OCI-M2 (cell line): ENCODE results near the gene ZMIZ1.

Source experiments
- DNase-seq: peaks from one replicate; lab custom pipeline; 2025; ENCODE audit not compliant: unreplicated experiment; lab: John Stamatoyannopoulos, UW

Gene ZMIZ1

DNA sequence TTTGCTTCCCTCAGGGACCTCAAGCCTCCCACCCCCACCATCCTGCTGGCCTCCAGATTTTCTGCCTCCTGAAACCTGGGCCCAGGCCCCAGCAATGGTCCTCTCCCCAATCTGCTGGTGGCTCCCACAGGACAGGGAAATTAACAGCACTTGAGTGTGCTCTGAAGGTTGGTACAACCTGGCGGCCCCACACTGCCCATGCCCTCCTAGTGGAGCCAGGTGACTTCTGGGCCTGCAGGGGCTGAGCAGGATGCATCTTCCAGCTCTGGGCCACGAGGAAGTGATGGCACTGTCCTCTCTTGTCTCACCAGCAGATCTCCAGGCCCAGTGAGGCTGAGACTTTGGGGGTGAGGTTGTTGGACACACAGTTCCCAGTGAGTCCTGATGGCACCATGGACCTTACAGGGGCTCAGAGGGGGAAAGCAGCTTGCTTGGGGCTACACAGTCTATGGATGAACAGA, 3.6 kb upstream of the ZMIZ1 start:
- no peak for DNase-seq

- no peak for DNase-seq
These were observed 2.9 kb upstream of the ZMIZ1 start for GRCh38 chr10:79065853-79066252.

DNA sequence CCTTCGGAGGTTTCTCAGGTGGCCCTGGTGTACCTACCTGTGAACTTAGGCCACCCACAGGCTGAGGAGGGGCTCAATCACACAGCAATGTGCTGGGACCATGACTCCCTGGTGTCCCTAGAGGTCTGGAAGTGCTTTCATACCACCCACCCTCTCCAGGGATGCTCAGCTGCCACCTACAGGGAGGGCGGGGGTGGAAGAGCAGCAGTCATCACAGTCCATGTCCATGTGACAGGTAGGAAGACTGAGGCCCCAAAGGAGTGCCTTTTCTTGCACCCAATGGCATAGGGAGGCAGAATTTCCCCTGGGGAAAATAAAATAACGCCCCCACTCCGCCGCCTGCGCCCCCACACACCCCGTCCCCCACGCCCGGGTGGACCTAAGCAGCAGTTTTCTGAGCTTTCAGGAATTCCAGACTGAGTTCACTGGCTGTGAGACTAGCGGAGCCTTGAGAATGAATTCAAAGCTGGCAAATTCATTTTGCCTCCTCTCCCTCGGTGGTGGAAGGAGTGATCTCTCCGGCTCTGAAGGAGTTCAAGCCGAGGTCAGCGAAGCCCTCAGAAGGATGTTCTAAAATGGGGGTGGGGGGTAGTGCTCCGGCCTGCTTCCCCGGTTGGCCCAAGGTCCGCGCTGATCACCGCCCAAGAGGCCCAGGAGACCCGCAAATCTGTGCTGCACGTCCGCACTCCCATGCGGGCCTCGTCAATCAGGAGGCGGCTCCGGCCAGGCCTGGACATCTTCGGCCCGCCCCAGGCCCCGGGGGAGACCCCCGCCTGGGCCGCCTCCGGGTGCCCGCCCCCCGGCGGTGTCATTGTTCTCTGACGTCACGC, 2.1 kb upstream of the ZMIZ1 start:
- no peak for DNase-seq

GRCh38 chr10:79067241-79068202, 1.2 kb upstream of the ZMIZ1 start:
- DNase-seq, result no peak

DNA sequence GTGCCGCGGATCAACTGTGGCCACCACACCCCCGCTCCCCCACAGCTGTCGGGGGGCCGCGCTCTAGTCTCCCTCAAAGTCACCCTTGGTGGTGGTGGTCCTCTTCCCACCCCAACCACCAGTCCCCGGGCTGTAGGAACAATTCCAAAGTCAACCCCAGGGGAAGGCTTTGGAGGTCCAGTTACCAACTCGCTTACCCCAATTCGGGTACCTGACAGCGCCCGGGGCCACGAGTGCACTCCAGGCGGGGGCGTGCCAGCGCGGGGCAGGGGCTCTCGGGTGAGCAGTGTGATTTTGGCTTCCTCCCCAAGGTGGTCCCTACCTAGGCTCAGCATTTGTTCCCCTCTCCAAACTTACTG, 584 bp upstream of the ZMIZ1 start:
- DNase-seq, result no peak

DNA sequence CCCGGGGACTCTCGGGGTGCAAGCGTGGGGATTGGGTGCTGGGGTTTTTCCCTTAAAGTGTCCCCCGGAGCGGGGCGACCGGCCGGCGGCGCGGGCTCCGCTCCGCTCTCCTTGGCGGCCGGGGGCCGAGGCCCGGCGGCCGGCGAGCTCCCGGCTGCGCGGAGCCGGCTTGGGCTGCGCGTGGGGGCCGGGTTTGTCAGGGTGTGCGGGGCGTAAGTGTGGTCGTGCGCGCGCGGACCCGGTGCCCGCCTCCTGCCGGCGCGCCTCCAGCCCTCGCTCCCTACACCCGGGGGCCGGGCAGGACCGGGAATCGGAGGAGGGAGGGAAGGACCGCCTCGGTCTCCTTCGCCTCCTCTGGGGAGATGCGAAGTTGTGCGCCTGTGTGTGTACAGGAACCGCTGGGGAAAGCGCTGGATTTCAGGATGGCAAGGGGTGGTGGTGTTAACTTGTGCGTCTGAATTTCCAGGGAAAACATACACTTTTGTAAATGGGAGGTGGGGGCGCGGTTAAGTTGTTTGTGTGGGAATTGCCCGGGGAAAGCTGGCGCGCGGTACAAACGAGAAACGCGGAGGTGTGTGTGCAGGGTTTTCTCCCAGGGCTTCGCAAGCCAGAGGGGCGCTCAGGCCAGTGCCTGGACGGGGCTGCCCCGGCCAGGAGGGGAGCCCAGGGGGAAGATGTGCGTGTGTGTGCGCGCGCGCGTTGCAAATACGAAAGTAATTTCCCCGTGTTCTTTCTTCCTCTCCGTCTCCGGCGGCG, 737 bp downstream of the ZMIZ1 start:
- DNase-seq, result no peak

GRCh38 chr10:79070081-79070605, 1.4 kb downstream of the ZMIZ1 start:
- DNase-seq, result no peak

- no peak for DNase-seq
These were observed 2.0 kb downstream of the ZMIZ1 start for GRCh38 chr10:79070606-79071395.

GRCh38 chr10:79071396-79071923, 2.7 kb downstream of the ZMIZ1 start:
- no peak for DNase-seq

- no peak for DNase-seq
These were observed 3.3 kb downstream of the ZMIZ1 start for GRCh38 chr10:79072041-79072441.

- DNase-seq, result no peak
These were observed 4.4 kb downstream of the ZMIZ1 start for GRCh38 chr10:79072994-79073645.

GRCh38 chr10:79073784-79074432, 5.1 kb downstream of the ZMIZ1 start:
- no peak for DNase-seq

DNA sequence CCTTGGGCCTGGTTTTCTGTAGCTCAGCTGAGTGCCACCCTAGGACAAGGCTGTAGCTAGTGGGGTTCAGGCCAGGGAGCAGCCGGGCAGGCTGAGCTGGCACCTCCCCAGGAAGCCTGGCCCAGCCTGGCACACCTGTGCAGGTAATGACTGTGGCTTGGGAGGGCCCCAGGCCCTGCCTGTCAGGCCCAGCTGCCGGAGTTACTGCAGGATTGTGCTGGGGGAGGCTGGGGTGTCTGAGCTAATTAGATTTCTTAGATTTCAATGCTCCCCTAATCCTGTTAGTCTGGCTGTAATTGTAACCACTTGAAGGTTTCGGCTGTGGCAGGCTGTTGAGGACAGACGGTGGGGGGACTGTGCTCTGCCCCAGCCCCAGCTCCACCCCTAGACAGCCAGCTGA, 6.0 kb downstream of the ZMIZ1 start:
- DNase-seq, result no peak

GRCh38 chr10:79075418-79075817, 6.7 kb downstream of the ZMIZ1 start:
- DNase-seq, result no peak

DNA sequence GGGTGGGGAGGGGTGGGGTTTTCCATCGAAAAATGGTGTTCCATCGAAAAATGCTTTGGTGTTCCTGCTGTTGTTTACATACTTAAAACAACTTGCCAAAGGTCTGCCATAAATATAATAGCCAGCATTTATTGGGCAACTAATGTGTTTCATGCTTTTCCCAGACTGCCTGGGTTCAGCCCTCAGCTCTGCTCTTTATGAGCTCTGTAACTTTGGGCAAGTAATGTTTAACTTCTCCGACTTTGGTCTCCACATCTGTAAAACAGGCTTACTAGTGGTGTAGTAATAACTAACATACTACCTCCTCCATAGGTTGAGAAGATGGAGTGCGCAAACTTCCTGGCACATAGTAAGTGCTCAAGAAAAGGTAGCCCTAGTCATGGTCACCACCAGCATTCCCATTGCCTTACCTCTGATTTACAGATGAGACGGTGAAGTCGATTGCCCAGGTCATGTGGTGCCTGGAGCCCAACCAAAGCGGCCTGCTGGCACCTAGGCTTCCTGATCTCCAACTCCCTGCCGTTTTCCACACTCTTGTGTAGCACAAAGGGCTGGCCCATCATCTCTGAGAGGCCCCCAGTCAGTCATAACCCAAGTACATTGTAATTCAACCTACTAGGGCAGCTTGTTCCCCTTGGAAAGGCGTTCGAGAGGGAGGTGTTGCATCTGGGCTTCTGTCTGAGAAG, 8.9 kb downstream of the ZMIZ1 start:
- no peak for DNase-seq

GRCh38 chr10:79078367-79079053, 9.7 kb downstream of the ZMIZ1 start:
- DNase-seq, result no peak

DNA sequence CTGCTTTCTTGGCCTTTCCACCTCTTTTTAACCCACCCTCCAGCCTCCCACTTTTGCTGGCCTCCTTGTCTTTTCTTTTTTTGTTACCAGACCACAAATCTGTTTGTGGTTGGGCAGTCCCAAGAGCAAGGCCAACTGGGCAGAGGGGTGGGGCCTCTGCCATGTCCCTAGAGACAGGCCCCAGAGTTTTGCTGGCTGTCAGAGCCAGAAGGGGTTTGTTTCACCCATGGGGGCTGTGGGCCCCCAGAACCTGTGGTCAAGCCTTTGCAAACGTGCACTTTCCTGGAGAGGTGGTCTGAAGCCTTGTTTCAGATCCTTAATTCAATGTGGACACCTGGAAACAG, 10.3 kb downstream of the ZMIZ1 start:
- no peak for DNase-seq
